ENCODE results near the gene SLC35A4. TPM values are rescaled to one million over a fixed set of nuclear protein-coding genes. Genes with fewer than 3 reads are reported as not detected.
A peak's percentile ranks its signal among the peaks of the same experiment; 100 is the strongest.
"Not testable (repeated sequence)": the region's sequence is repeated elsewhere in the genome, so short reads cannot be mapped to it uniquely, and the experiment has no call there.

SLC35A4 gene
- total and polyA plus RNA-seq, 4 donors = 24.9 to 43.4 (median 32.2) TPM

DNA sequence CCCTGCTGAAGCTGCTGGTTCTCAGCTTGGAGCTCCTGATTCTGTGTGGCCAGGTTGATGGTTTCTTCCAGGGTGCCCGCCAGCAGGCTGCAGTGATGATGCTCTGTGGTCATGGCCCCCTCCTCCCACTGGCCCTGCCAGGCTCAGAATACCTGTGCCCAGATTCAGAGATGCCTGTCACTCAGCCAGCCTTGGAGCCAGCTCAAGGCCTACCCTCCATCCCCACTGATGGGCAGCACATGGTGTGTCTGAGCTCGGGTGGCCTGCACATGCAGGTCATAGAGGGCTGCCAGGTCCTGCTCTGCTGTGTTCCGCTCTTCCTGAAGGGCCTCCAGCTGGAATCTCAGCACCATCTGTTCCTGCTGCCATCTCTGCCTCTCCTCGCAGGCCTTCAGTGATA, 5.4 kb downstream of the SLC35A4 start:
- no peak overlapping the region for H3K27ac ChIP-seq (ENCODE audit: low read depth in 1 of 2, low read length in 2 of 2)
- no peak for ATAC-seq (ENCODE audit: low FRiP score)
- 85 to 86% methylated on average over 4 of the region's 4 CpGs for WGBS, 2 donors

DNA sequence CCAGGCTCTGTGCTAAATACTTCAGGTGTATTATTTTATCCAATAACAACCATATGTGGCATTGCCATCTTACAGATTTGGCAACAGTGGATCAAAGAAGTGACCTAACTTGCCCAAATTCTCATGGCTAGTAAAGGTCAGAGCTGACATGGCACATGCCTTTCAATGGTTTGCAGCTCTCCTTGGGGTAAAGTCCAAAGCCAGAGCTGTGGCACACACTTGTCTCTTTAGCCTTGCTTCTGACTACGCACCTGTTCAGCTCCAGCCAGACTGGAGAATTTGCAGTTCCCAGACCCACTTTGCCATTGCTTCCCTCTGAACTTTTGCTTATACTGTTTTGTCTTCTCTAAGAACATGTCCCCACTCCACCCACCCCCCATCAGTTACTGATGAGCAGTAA, 5.9 kb downstream of the SLC35A4 start:
- DNase-seq = no peak
- H3K9me3 ChIP-seq (ENCODE audit: control insufficient read depth, low read length) = no peaks in the 10 kb centered on the region
- no peaks in the 10 kb centered on the region for H3K4me1 ChIP-seq (ENCODE audit: control insufficient read depth in 1 of 2, insufficient read depth in 2 of 2, low read length in 2 of 2)
- no peak overlapping the region for H3K4me3 ChIP-seq (ENCODE audit: low read length in 2 of 2)
- H3K36me3 ChIP-seq (ENCODE audit: control insufficient read depth in 1 of 2, insufficient read depth in 2 of 2, low read length in 1 of 2) = no peaks in the 10 kb centered on the region
- no peaks in the 10 kb centered on the region for H3K27me3 ChIP-seq (ENCODE audit: control insufficient read depth in 1 of 2, insufficient read depth in 2 of 2, low read length in 1 of 2)
- H3K27ac ChIP-seq (ENCODE audit: low read depth in 1 of 2, low read length in 2 of 2) = no peak overlapping the region
- 98 to 100% methylated on average over 1 of the region's 1 CpG for WGBS, 2 donors
- intact Hi-C loops (cut with DNase I) = no loop called here
- no peak for ATAC-seq (ENCODE audit: low FRiP score)

More for the DNA sequence above, 5.4 kb downstream of the SLC35A4 start:
- no peaks in the 10 kb centered on the region for H3K9me3 ChIP-seq (ENCODE audit: control insufficient read depth, low read length)
- no peaks in the 10 kb centered on the region for H3K4me1 ChIP-seq (ENCODE audit: control insufficient read depth in 1 of 2, insufficient read depth in 2 of 2, low read length in 2 of 2)
- intact Hi-C loops (cut with DNase I) = no loop called here
- no peaks in the 10 kb centered on the region for H3K36me3 ChIP-seq (ENCODE audit: control insufficient read depth in 1 of 2, insufficient read depth in 2 of 2, low read length in 1 of 2)
- no peaks in the 10 kb centered on the region for H3K27me3 ChIP-seq (ENCODE audit: control insufficient read depth in 1 of 2, insufficient read depth in 2 of 2, low read length in 1 of 2)
- DNase-seq = no peak
- H3K4me3 ChIP-seq (ENCODE audit: low read length in 2 of 2) = no peak overlapping the region

DNA sequence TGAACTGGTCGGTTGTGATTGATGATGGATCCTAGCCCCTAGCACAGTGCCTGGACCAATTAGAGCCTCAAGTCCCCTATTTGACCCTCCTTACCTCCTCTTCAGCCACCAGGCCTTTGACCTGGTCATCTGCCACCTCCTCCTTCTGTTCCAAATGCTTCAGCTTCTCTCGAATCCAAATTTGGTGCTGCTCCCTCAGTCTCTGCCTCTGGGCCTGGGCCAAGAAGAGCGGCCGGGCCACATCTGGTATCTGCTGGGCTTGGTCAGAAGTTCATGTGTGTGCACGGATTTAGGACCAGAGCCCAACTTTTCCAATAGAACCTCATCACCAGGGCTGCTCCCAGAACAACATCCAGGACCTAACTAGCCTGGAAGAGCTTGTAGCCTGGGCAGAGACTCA, 6.5 kb downstream of the SLC35A4 start:
- Histone ChIP-seq H3K9me3 (ENCODE audit: control insufficient read depth, low read length) (no peaks in the 10 kb centered on the region), H3K27me3 (ENCODE audit: control insufficient read depth in 1 of 2, insufficient read depth in 2 of 2, low read length in 1 of 2) (no peaks in the 10 kb centered on the region), H3K27ac (ENCODE audit: low read depth in 1 of 2, low read length in 2 of 2) (no peak overlapping the region), H3K4me1 (ENCODE audit: control insufficient read depth in 1 of 2, insufficient read depth in 2 of 2, low read length in 2 of 2) (no peaks in the 10 kb centered on the region), H3K4me3 (ENCODE audit: low read length in 2 of 2) (no peak overlapping the region), H3K36me3 (ENCODE audit: control insufficient read depth in 1 of 2, insufficient read depth in 2 of 2, low read length in 1 of 2) (no peaks in the 10 kb centered on the region)
- no peak for DNase-seq
- 69 to 71% methylated on average over 5 of the region's 5 CpGs for WGBS, 2 donors
- intact Hi-C loops (cut with DNase I) = no loop called here
- no peak for ATAC-seq (ENCODE audit: low FRiP score)

DNA sequence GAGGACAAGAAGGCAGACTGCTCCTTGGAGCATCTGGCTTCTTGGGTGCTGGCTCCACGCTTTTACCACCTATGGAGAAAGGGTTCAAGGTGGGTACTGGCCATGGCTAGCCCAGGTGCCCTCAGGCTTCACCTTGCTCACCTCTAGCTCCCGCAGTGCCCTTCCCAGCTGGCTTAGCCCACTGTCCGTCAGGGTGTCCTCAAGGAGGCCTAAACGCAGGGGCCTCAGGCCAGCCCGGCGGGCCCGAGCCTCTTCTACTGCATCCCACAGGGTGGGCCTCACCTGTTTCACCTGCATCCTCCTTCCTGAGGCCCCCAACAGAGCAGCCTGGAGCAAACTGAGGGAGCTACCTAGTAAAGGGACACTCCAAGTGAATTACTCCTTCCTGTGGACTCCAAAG, 9.1 kb downstream of the SLC35A4 start:
- Histone ChIP-seq H3K36me3 (ENCODE audit: control insufficient read depth in 1 of 2, insufficient read depth in 2 of 2, low read length in 1 of 2) (no peaks in the 10 kb centered on the region), H3K27ac (ENCODE audit: low read depth in 1 of 2, low read length in 2 of 2) (no peak overlapping the region), H3K4me1 (ENCODE audit: control insufficient read depth in 1 of 2, insufficient read depth in 2 of 2, low read length in 2 of 2) (no peaks in the 10 kb centered on the region), H3K4me3 (ENCODE audit: low read length in 2 of 2) (no peak overlapping the region), H3K9me3 (ENCODE audit: control insufficient read depth, low read length) (no peaks in the 10 kb centered on the region), H3K27me3 (ENCODE audit: control insufficient read depth in 1 of 2, insufficient read depth in 2 of 2, low read length in 1 of 2) (no peaks in the 10 kb centered on the region)
- no peak for DNase-seq
- WGBS, 2 donors = 94 to 95% methylated on average over 7 of the region's 7 CpGs
- ATAC-seq (ENCODE audit: low FRiP score) = no peak
- intact Hi-C loops (cut with DNase I) = no loop called here

DNA sequence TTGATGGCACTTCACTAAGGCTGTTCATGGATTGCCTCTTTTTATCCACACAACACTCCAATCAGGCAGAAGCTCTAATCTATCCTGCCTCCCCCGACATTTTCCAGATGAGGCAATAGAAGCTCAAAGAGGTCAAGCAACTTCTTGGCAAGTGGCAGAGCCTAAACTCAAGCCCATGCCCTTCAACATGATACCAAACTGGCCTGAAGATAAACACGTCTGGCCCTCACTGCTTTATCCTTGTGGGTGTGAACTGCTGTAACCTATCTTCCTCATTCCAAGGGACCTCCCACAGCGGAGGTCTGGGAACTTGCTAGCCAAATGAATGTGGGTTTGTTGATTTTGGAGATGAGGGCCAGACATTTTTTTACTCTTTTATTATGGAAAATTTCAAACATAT, 9.5 kb downstream of the SLC35A4 start:
- Histone ChIP-seq H3K9me3 (ENCODE audit: control insufficient read depth, low read length) (no peaks in the 10 kb centered on the region), H3K27ac (ENCODE audit: low read depth in 1 of 2, low read length in 2 of 2) (no peak overlapping the region), H3K27me3 (ENCODE audit: control insufficient read depth in 1 of 2, insufficient read depth in 2 of 2, low read length in 1 of 2) (no peaks in the 10 kb centered on the region), H3K4me1 (ENCODE audit: control insufficient read depth in 1 of 2, insufficient read depth in 2 of 2, low read length in 2 of 2) (no peaks in the 10 kb centered on the region), H3K4me3 (ENCODE audit: low read length in 2 of 2) (no peak overlapping the region), H3K36me3 (ENCODE audit: control insufficient read depth in 1 of 2, insufficient read depth in 2 of 2, low read length in 1 of 2) (no peaks in the 10 kb centered on the region)
- no peak for ATAC-seq (ENCODE audit: low FRiP score)
- intact Hi-C loops (cut with DNase I) = no loop called here
- no peak for DNase-seq
- WGBS, 2 donors = 29 to 34% methylated on average over 3 of the region's 3 CpGs

DNA sequence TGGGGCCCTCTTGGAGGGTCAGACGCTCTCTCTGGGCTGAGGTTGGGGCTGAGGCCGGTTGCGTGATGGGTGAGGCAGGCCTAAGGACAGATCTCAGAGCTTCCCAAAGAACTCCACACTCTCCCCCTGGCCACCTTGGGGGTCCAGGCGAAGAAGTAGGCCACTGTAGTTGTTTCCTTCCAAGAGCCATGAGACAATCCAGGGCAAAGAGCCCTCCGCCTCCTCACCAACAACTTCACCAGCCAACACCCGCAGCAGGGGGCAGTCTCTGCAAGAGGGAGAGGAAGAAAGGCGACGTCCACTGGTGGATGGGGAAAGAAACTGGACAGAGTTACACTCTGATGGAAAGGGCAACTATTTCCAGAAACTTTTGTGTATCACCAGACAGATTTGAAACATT, 10.7 kb downstream of the SLC35A4 start:
- WGBS, 2 donors = 83% methylated on average over 8 of the region's 8 CpGs
- peak; percentile 57 for ATAC-seq (ENCODE audit: low FRiP score)
- Histone ChIP-seq H3K27me3 (ENCODE audit: control insufficient read depth in 1 of 2, insufficient read depth in 2 of 2, low read length in 1 of 2) (no peaks in the 10 kb centered on the region), H3K36me3 (ENCODE audit: control insufficient read depth in 1 of 2, insufficient read depth in 2 of 2, low read length in 1 of 2) (no peaks in the 10 kb centered on the region), H3K4me3 (ENCODE audit: low read length in 2 of 2) (no peak overlapping the region), H3K9me3 (ENCODE audit: control insufficient read depth, low read length) (no peaks in the 10 kb centered on the region), H3K27ac (ENCODE audit: low read depth in 1 of 2, low read length in 2 of 2) (no peak overlapping the region), H3K4me1 (ENCODE audit: control insufficient read depth in 1 of 2, insufficient read depth in 2 of 2, low read length in 2 of 2) (no peaks in the 10 kb centered on the region)
- intact Hi-C loops (cut with DNase I) = no loop called here
- DNase-seq = peak in 1 of 2 donors; percentile 85

DNA sequence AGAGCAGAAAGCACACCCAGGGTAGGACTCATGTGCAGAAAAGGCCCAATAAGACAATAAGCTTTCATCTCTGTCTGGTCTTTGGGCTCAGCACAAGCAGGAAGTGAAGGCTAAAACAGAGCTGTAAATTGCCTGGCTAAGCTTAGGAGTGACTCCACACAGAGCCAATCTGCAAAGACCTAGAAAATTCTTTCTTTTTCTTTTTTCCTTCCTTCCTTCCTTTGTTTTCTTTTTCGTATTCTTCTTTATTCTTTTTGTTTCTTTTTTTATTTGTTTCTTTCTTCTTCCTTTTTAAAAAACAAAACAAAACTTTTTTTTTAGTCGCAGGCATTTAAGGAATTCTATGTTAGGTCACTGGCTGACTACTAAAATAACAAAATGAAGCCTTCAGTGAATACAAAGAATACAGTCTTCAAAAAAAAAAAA, 12.2 kb downstream of the SLC35A4 start:
- Histone ChIP-seq H3K9me3 (ENCODE audit: control insufficient read depth, low read length) (no peaks in the 10 kb centered on the region), H3K27ac (ENCODE audit: low read depth in 1 of 2, low read length in 2 of 2) (no peak overlapping the region), H3K36me3 (ENCODE audit: control insufficient read depth in 1 of 2, insufficient read depth in 2 of 2, low read length in 1 of 2) (no peaks in the 10 kb centered on the region), H3K27me3 (ENCODE audit: control insufficient read depth in 1 of 2, insufficient read depth in 2 of 2, low read length in 1 of 2) (no peaks in the 10 kb centered on the region), H3K4me3 (ENCODE audit: low read length in 2 of 2) (no peak overlapping the region), H3K4me1 (ENCODE audit: control insufficient read depth in 1 of 2, insufficient read depth in 2 of 2, low read length in 2 of 2) (no peaks in the 10 kb centered on the region)
- DNase-seq (no peak), ATAC-seq (ENCODE audit: low FRiP score) (no peak)
- 52 to 55% methylated on average over 2 of the region's 2 CpGs for WGBS, 2 donors
- intact Hi-C loops (cut with DNase I) = no loop called here

DNA sequence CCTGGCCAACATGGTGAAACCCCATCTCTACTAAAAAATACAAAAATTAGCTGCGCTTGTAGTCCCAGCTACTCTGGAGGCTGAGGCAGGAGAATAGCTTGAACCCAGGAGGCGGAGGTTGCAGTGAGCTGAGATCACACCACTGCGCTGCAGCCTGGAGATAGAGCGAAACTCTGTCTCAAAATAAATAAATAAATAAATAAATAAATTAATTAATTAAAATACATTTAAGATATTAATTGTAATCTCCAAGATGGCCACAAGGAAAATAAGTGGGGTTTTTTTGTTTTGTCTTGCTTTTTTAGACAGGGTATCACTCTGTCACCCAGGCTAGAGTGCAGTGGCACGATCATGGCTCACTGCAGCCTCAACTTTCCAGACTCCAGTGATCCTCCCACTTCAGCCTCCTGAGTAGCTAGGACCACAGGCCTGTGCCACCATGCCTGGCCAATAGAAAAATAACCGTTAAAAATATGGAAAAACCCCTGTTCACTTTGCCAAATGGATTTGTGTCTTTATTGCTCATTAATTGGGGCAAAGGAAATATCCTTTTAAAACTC, 14.6 kb downstream of the SLC35A4 start:
- H3K27me3 ChIP-seq (ENCODE audit: control insufficient read depth in 1 of 2, insufficient read depth in 2 of 2, low read length in 1 of 2); H3K36me3 ChIP-seq (ENCODE audit: control insufficient read depth in 1 of 2, insufficient read depth in 2 of 2, low read length in 1 of 2); H3K4me1 ChIP-seq (ENCODE audit: control insufficient read depth in 1 of 2, insufficient read depth in 2 of 2, low read length in 2 of 2); H3K4me3 ChIP-seq (ENCODE audit: low read length in 2 of 2); ATAC-seq (ENCODE audit: low FRiP score); H3K9me3 ChIP-seq (ENCODE audit: control insufficient read depth, low read length); DNase-seq; intact Hi-C loops (cut with DNase I); H3K27ac ChIP-seq (ENCODE audit: low read depth in 1 of 2, low read length in 2 of 2): not testable (repeated sequence)
- WGBS, 2 donors = 90 to 91% methylated on average over 6 of the region's 6 CpGs

DNA sequence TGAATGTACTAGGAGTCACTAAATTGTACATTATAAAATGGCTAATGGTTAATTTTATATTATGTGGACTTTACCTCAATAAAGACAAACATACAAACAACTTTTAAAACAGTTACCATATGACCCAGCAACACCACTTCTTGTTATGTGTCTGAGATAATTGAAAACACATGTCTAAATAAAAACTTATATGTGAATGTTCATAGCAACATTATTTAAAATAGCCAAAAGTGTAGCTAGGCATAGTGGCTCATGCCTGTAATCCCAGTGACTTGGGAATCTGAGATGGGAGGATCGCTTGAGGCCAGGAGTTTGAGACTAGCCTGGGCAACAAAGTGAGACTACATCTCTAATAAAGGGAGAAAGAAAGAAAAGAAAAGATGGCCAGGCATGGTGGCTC, 22.9 kb downstream of the SLC35A4 start:
- WGBS, 2 donors = 93 to 95% methylated on average over 1 of the region's 1 CpG
- no peaks in the 10 kb centered on the region for H3K27me3 ChIP-seq (ENCODE audit: control insufficient read depth in 1 of 2, insufficient read depth in 2 of 2, low read length in 1 of 2)
- no peak overlapping the region for H3K4me3 ChIP-seq (ENCODE audit: low read length in 2 of 2)
- no peak for ATAC-seq (ENCODE audit: low FRiP score)
- no peak for DNase-seq
- no peaks in the 10 kb centered on the region for H3K36me3 ChIP-seq (ENCODE audit: control insufficient read depth in 1 of 2, insufficient read depth in 2 of 2, low read length in 1 of 2)
- intact Hi-C loops (cut with DNase I) = no loop called here
- no peaks in the 10 kb centered on the region for H3K9me3 ChIP-seq (ENCODE audit: control insufficient read depth, low read length)
- no peaks in the 10 kb centered on the region for H3K4me1 ChIP-seq (ENCODE audit: control insufficient read depth in 1 of 2, insufficient read depth in 2 of 2, low read length in 2 of 2)
- H3K27ac ChIP-seq (ENCODE audit: low read depth in 1 of 2, low read length in 2 of 2) = no peak overlapping the region

Data from aorta (tissue), 5 donors.